ENCODE measurements around the gene SNRK. TPM values are rescaled to one million over a fixed set of nuclear protein-coding genes. Genes with fewer than 3 reads are reported as not detected.

The SNRK gene
- total and polyA plus RNA-seq, 2 experiments from 2014 or later, result 5.5 to 18.8 TPM

DNA sequence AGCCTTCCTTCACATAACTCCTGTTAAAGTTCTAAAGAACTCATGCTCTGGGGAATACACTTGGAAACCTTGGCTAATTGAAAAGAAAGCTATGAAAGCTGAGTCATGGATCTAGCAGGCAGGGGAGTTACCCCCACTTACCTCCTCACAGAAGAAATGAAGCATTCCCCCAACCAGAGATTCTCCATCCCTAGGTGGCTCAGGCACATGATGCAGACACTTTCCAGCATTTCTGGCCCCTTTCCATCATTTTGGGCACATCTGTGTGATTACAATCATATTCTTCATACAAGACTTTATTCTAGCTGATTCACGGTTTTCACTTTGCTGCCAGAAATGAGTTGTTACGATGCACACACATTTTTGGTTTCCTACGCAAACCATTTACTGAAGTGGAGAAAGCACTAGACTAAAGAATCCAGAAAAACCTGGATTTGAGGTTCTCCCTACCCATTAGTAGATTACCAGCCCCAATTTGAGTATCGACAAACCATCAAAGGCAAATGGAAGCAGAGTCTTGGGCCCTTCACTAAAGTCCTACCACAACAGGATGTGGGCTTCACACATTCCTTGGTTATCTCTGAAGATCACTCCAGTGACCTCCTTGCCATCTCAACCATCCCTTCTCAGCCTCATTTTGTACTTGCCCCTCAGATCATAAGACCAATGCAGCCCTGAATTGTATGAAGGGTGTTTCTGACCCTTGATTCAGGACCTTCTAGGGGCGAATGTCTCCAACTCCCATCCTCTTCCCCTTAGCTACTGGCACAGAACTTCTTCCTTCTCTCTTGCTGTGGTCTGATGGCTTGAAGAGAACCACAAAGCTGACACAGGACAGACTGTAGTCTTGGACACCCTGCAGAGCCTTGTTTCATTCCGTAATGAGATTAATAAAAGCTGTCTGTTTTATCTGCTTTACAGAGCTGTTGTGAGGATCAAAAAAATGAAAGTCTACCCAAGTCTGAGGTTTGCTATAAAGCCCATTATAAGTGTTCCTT is 42.5 kb upstream of the SNRK start (continued):
- TF ChIP-seq ZNF462 (CRISPR knock-in tag; IDR thresholded peaks at IDR 0.05) (no peak), EZH2 (IDR thresholded peaks at IDR 0.05; ENCODE audit: low read depth, unreplicated experiment) (no peak)

- peaks cover 18% of the 10 kb centered on the region; the same call in 2 of the 3 replicates for H3K9me3 Mint-ChIP-seq
- TF ChIP-seq JUNB (IDR thresholded peaks at IDR 0.05; ENCODE audit: unreplicated experiment) (no peak), ZNF331 (CRISPR knock-in tag; IDR thresholded peaks at IDR 0.05; ENCODE audit: low read depth) (no peak), ZNF114 (CRISPR knock-in tag; IDR thresholded peaks at IDR 0.05) (no peak), REST (IDR thresholded peaks at IDR 0.05; ENCODE audit: unreplicated experiment) (no peak), ETS1 (IDR thresholded peaks at IDR 0.05) (no peak)
- H3K36me3 Mint-ChIP-seq (ENCODE audit: low read depth), result no peaks in the 10 kb centered on the region
- no peak overlapping the region for H3K4me3 Mint-ChIP-seq
- Histone ChIP-seq H3K9me2 (ENCODE audit: insufficient read depth) (peaks cover 16% of the 10 kb centered on the region), H3K79me2 (replicated peaks; ENCODE audit: insufficient read depth) (no peaks in the 10 kb centered on the region), H3K4me2 (no peak overlapping the region), H2AFZ (no peak overlapping the region), H3F3A (replicated peaks; ENCODE audit: low read depth) (no peaks in the 10 kb centered on the region), H4K20me1 (replicated peaks; ENCODE audit: insufficient read depth) (no peaks in the 10 kb centered on the region), H3K27me3 (ENCODE audit: insufficient read depth) (no peaks in the 10 kb centered on the region), H3K4me1 (ENCODE audit: insufficient read depth) (no peaks in the 10 kb centered on the region), H3K36me3 (ENCODE audit: insufficient read depth) (no peaks in the 10 kb centered on the region), H3K27ac (ENCODE audit: low read depth) (no peak overlapping the region), H3K4me3 (no peak overlapping the region)
- DNase-seq (ENCODE audit: low spot score) (no peak), ATAC-seq (no peak)
- H3K4me1 Mint-ChIP-seq, result peaks cover 14% of the 10 kb centered on the region
- H3K27me3 Mint-ChIP-seq (ENCODE audit: insufficient read depth, low read depth, poor library complexity), result peaks cover 6% of the 10 kb centered on the region
- no peak overlapping the region for H3K27ac Mint-ChIP-seq
Measured at GRCh38 chr3:43244694-43245093, 41.6 kb upstream of the SNRK start.

All from GM23338 (cell line).